GM23338 (cell line): ENCODE results near the gene AGTRAP. TPM values are rescaled to one million over a fixed set of nuclear protein-coding genes. Genes with fewer than 3 reads are reported as not detected.

Experiments
- ATAC-seq: fragments of 200-7000 bp; cut with Tn5 transposase; 3 replicates; pipeline ENCODE4 v1.9.1; 2020
- DNase-seq: peaks from one replicate; pipeline ENCODE4 v3.0.0-alpha.2; 2015; ENCODE audit warnings: low spot score
- H2AFZ ChIP-seq: fragments of 200-600 bp; sonication (generic); 2 replicates; pipeline ENCODE4 v1.8.0; 2016; ENCODE audit warnings: antibody characterized with exemption, mild to moderate bottlenecking, moderate library complexity
- H3F3A ChIP-seq: fragments of 200-600 bp; sonication (generic); replicated peaks from 2 replicates; pipeline ENCODE4 v1.8.0; 2017; ENCODE audit warnings: antibody characterized with exemption, mixed run types, low read depth
- H3K27ac ChIP-seq: fragments of 200-600 bp; sonication (generic); 2 replicates; pipeline ENCODE4 v1.6.1; 2016; ENCODE audit warnings: low read depth
- H3K27me3 ChIP-seq: fragments of 200-600 bp; sonication (generic); 2 replicates; pipeline ENCODE4 v1.8.0; 2016; ENCODE audit warnings: mild to moderate bottlenecking, mixed run types, moderate library complexity; ENCODE audit not compliant: insufficient read depth
- H3K36me3 ChIP-seq: fragments of 200-600 bp; sonication (generic); 2 replicates; pipeline ENCODE4 v1.8.0; 2016; ENCODE audit warnings: mild to moderate bottlenecking; ENCODE audit not compliant: insufficient read depth
- H3K4me1 ChIP-seq: fragments of 200-600 bp; sonication (generic); 2 replicates; pipeline ENCODE4 v1.8.0; 2016; ENCODE audit warnings: mild to moderate bottlenecking, moderate library complexity; ENCODE audit not compliant: insufficient read depth
- H3K4me2 ChIP-seq: fragments of 200-600 bp; sonication (generic); 2 replicates; pipeline ENCODE4 v1.7.1; 2017; ENCODE audit warnings: mixed run types
- H3K4me3 ChIP-seq: fragments of 200-600 bp; sonication (generic); 2 replicates; pipeline ENCODE4 v1.6.1; 2016; ENCODE audit warnings: mixed run types
- H3K79me2 ChIP-seq: fragments of 200-600 bp; sonication (generic); replicated peaks from 2 replicates; pipeline ENCODE4 v1.8.0; 2017; ENCODE audit warnings: mild to moderate bottlenecking; ENCODE audit not compliant: insufficient read depth
- H3K9me2 ChIP-seq: fragments of 200-600 bp; sonication (generic); 2 replicates; pipeline ENCODE4 v1.8.0; 2017; ENCODE audit not compliant: insufficient read depth
- H4K20me1 ChIP-seq: fragments of 200-600 bp; sonication (generic); replicated peaks from 2 replicates; pipeline ENCODE4 v1.8.0; 2017; ENCODE audit warnings: mild to moderate bottlenecking; ENCODE audit not compliant: insufficient read depth
- H3K27ac Mint-ChIP-seq: 2 replicates; pipeline ENCODE4 v1.8.0; 2020; ENCODE audit warnings: inconsistent platforms, mild to moderate bottlenecking, moderate library complexity, mixed read lengths
- H3K27me3 Mint-ChIP-seq: 3 replicates; pipeline ENCODE4 v1.8.0; 2022; ENCODE audit warnings: low read depth, mild to moderate bottlenecking, moderate library complexity, mixed read lengths, inconsistent platforms; ENCODE audit not compliant: insufficient read depth, poor library complexity
- H3K36me3 Mint-ChIP-seq: 3 replicates; pipeline ENCODE4 v1.8.0; 2021; ENCODE audit warnings: low read depth, mild to moderate bottlenecking, inconsistent platforms, moderate library complexity, mixed read lengths
- H3K4me1 Mint-ChIP-seq: 3 replicates; pipeline ENCODE4 v1.8.0; 2020; ENCODE audit warnings: mild to moderate bottlenecking, inconsistent platforms, mixed read lengths
- H3K4me3 Mint-ChIP-seq: 3 replicates; pipeline ENCODE4 v1.8.0; 2021; ENCODE audit warnings: moderate library complexity, mild to moderate bottlenecking, inconsistent platforms, mixed read lengths
- H3K9me3 Mint-ChIP-seq: 3 replicates; pipeline ENCODE4 v1.8.0; 2020; ENCODE audit warnings: moderate library complexity, mild to moderate bottlenecking, inconsistent platforms, mixed read lengths
- EZH2phosphoT487 ChIP-seq: fragments of 200-600 bp; sonication (generic); IDR thresholded peaks from one replicate; pipeline ENCODE4 v1.8.1; 2018; ENCODE audit warnings: antibody characterized with exemption; ENCODE audit not compliant: unreplicated experiment
- JUNB ChIP-seq: IDR thresholded peaks from one replicate; pipeline ENCODE4 v1.6.1; 2016; ENCODE audit warnings: antibody characterized with exemption; ENCODE audit not compliant: unreplicated experiment
- NANOG ChIP-seq: IDR thresholded peaks from 2 replicates; pipeline ENCODE4 v1.6.1; 2016; ENCODE audit warnings: antibody characterized with exemption, borderline replicate concordance
- STAT1 ChIP-seq: IDR thresholded peaks from one replicate; pipeline ENCODE4 v1.6.1; 2016; ENCODE audit warnings: antibody characterized with exemption; ENCODE audit not compliant: unreplicated experiment
- ZNF114 ChIP-seq: fragments of 250-450 bp; sonication (Bioruptor Pico); IDR thresholded peaks from 2 replicates; pipeline ENCODE4 v1.5.0; 2020; ENCODE audit warnings: mild to moderate bottlenecking, moderate library complexity
- ZNF331 ChIP-seq: fragments of 250-450 bp; sonication (Bioruptor Pico); IDR thresholded peaks from 2 replicates; pipeline ENCODE4 v1.5.0; 2020; ENCODE audit warnings: low read depth, mild to moderate bottlenecking, moderate library complexity
- polyA plus RNA-seq: library from polyadenylated mRNA; unstranded; fragments of >200 nt; fragmentation: Nextera tagmentation; extraction: Ambion mirVana; gene quantifications from 2 replicates; pipeline ENCODE4 v1.2.1, GENCODE V29; 2016
- total RNA-seq: library from RNA; depleted of rRNA; stranded (reverse); fragments of >200 nt; shearing (Covaris generic); gene quantifications from 2 replicates; pipeline ENCODE4 v1.2.3, GENCODE V29; 2014
- TF ChIP-seq, protein P1 (sequence below): IDR thresholded peaks from one replicate; pipeline ENCODE4 v1.6.1; 2018; ENCODE audit warnings: antibody characterized with exemption; ENCODE audit not compliant: unreplicated experiment
- TF ChIP-seq, protein P2 (sequence below): fragments of 250-450 bp; sonication (Bioruptor Pico); IDR thresholded peaks from 2 replicates; pipeline ENCODE4 v1.5.0; 2020; ENCODE audit warnings: mild to moderate bottlenecking, moderate library complexity
- TF ChIP-seq, protein P3 (sequence below): IDR thresholded peaks from 2 replicates; pipeline ENCODE4 v1.6.1; 2016; ENCODE audit warnings: antibody characterized with exemption

AGTRAP gene
- total and polyA plus RNA-seq, 2 experiments from 2014 or later = 79.4 to 102 TPM

DNA sequence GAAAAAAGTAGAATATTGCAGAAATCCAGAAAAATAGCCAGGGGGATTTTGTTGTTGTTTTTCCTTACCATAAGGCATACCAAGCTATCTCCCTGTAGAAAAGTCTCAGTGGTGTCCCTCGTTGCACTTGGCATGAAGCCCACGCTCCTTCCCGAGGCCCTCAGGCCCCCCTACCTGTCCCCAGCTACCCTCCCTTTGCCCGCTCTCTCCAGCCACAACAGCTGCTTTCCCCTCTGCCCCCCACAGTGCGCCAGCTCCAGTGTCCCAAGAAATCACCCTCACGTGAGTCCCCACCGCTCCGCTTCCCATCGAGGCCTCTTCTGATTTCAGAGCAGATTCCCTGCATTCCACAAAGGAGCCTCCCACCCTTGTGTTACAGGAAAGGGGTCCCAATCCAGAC is 8.4 kb downstream of the AGTRAP start:
- Histone ChIP-seq H3K9me2 (no peaks in the 10 kb centered on the region), H3K4me3 (no peak overlapping the region)
- peaks cover 24% of the 10 kb centered on the region; the same call in 2 of the 3 replicates for H3K4me1 Mint-ChIP-seq

DNA sequence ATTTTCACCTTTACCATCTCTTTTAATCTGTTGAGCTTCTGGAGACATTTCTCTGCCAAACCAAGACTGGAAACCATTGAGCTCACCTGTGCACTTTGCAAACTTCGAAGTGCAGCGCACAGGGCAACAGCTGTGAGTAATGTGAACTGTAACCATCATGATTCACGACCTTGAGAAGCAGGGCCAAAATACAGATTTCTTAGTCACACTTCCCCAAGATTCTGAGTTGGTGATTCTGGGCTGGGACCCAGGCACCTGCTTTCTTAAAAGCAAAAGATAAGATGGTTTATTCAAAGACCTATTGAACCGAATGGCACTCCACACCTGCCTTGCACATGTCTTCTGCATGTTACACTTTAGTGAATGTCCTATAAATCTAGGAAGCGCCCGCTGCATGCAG is 10.2 kb downstream of the AGTRAP start:
- Histone ChIP-seq H3F3A (0 out of 2 replicates have a peak, but pooled peaks cover 7% of the 10 kb centered on the region), H3K27ac (no peak overlapping the region), H3K79me2 (no peaks in the 10 kb centered on the region), H3K4me1 (0 out of 2 replicates have a peak, but pooled peaks cover 5% of the 10 kb centered on the region), H4K20me1 (peaks cover 5% of the 10 kb centered on the region), H3K36me3 (no peaks in the 10 kb centered on the region; the same call in 1 of the 2 replicates), H3K9me2 (no peaks in the 10 kb centered on the region), H3K4me3 (no peak overlapping the region), H3K27me3 (no peaks in the 10 kb centered on the region), H2AFZ (no peak overlapping the region), H3K4me2 (no peak overlapping the region)
- Mint-ChIP-seq H3K4me3 (no peak overlapping the region), H3K36me3 (peaks cover 25% of the 10 kb centered on the region), H3K27ac (no peak overlapping the region), H3K27me3 (peaks cover 12% of the 10 kb centered on the region), H3K9me3 (no peaks in the 10 kb centered on the region), H3K4me1 (peaks cover 10% of the 10 kb centered on the region; the same call in 2 of the 3 replicates)
- no peak for DNase-seq
- ATAC-seq = no peak
- TF ChIP-seq, protein P1, sequence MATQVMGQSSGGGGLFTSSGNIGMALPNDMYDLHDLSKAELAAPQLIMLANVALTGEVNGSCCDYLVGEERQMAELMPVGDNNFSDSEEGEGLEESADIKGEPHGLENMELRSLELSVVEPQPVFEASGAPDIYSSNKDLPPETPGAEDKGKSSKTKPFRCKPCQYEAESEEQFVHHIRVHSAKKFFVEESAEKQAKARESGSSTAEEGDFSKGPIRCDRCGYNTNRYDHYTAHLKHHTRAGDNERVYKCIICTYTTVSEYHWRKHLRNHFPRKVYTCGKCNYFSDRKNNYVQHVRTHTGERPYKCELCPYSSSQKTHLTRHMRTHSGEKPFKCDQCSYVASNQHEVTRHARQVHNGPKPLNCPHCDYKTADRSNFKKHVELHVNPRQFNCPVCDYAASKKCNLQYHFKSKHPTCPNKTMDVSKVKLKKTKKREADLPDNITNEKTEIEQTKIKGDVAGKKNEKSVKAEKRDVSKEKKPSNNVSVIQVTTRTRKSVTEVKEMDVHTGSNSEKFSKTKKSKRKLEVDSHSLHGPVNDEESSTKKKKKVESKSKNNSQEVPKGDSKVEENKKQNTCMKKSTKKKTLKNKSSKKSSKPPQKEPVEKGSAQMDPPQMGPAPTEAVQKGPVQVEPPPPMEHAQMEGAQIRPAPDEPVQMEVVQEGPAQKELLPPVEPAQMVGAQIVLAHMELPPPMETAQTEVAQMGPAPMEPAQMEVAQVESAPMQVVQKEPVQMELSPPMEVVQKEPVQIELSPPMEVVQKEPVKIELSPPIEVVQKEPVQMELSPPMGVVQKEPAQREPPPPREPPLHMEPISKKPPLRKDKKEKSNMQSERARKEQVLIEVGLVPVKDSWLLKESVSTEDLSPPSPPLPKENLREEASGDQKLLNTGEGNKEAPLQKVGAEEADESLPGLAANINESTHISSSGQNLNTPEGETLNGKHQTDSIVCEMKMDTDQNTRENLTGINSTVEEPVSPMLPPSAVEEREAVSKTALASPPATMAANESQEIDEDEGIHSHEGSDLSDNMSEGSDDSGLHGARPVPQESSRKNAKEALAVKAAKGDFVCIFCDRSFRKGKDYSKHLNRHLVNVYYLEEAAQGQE = no peak
- TF ChIP-seq NANOG (no peak), ZNF331 (CRISPR knock-in tag) (no peak), STAT1 (no peak), ZNF114 (CRISPR knock-in tag) (no peak), EZH2phosphoT487 (no peak), JUNB (no peak)
- TF ChIP-seq, protein P2, sequence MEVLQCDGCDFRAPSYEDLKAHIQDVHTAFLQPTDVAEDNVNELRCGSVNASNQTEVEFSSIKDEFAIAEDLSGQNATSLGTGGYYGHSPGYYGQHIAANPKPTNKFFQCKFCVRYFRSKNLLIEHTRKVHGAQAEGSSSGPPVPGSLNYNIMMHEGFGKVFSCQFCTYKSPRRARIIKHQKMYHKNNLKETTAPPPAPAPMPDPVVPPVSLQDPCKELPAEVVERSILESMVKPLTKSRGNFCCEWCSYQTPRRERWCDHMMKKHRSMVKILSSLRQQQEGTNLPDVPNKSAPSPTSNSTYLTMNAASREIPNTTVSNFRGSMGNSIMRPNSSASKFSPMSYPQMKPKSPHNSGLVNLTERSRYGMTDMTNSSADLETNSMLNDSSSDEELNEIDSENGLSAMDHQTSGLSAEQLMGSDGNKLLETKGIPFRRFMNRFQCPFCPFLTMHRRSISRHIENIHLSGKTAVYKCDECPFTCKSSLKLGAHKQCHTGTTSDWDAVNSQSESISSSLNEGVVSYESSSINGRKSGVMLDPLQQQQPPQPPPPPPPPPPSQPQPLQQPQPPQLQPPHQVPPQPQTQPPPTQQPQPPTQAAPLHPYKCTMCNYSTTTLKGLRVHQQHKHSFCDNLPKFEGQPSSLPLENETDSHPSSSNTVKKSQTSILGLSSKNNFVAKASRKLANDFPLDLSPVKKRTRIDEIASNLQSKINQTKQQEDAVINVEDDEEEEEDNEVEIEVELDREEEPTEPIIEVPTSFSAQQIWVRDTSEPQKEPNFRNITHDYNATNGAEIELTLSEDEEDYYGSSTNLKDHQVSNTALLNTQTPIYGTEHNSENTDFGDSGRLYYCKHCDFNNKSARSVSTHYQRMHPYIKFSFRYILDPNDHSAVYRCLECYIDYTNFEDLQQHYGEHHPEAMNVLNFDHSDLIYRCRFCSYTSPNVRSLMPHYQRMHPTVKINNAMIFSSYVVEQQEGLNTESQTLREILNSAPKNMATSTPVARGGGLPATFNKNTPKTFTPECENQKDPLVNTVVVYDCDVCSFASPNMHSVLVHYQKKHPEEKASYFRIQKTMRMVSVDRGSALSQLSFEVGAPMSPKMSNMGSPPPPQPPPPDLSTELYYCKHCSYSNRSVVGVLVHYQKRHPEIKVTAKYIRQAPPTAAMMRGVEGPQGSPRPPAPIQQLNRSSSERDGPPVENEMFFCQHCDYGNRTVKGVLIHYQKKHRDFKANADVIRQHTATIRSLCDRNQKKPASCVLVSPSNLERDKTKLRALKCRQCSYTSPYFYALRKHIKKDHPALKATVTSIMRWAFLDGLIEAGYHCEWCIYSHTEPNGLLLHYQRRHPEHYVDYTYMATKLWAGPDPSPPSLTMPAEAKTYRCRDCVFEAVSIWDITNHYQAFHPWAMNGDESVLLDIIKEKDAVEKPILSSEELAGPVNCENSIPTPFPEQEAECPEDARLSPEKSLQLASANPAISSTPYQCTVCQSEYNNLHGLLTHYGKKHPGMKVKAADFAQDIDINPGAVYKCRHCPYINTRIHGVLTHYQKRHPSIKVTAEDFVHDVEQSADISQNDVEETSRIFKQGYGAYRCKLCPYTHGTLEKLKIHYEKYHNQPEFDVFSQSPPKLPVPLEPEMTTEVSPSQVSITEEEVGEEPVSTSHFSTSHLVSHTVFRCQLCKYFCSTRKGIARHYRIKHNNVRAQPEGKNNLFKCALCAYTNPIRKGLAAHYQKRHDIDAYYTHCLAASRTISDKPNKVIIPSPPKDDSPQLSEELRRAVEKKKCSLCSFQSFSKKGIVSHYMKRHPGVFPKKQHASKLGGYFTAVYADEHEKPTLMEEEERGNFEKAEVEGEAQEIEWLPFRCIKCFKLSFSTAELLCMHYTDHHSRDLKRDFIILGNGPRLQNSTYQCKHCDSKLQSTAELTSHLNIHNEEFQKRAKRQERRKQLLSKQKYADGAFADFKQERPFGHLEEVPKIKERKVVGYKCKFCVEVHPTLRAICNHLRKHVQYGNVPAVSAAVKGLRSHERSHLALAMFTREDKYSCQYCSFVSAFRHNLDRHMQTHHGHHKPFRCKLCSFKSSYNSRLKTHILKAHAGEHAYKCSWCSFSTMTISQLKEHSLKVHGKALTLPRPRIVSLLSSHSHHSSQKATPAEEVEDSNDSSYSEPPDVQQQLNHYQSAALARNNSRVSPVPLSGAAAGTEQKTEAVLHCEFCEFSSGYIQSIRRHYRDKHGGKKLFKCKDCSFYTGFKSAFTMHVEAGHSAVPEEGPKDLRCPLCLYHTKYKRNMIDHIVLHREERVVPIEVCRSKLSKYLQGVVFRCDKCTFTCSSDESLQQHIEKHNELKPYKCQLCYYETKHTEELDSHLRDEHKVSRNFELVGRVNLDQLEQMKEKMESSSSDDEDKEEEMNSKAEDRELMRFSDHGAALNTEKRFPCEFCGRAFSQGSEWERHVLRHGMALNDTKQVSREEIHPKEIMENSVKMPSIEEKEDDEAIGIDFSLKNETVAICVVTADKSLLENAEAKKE (CRISPR knock-in tag) = no peak
- TF ChIP-seq, protein P3, sequence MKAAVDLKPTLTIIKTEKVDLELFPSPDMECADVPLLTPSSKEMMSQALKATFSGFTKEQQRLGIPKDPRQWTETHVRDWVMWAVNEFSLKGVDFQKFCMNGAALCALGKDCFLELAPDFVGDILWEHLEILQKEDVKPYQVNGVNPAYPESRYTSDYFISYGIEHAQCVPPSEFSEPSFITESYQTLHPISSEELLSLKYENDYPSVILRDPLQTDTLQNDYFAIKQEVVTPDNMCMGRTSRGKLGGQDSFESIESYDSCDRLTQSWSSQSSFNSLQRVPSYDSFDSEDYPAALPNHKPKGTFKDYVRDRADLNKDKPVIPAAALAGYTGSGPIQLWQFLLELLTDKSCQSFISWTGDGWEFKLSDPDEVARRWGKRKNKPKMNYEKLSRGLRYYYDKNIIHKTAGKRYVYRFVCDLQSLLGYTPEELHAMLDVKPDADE = no peak

More for the DNA sequence above, 8.4 kb downstream of the AGTRAP start:
- ATAC-seq (no peak), DNase-seq (no peak)
- H3K9me3 Mint-ChIP-seq = no peaks in the 10 kb centered on the region
- no peak overlapping the region for H3K27ac Mint-ChIP-seq
- peaks cover 13% of the 10 kb centered on the region for H3K27me3 Mint-ChIP-seq
- no peak for TF ChIP-seq ZNF331 (CRISPR knock-in tag)
- peaks cover 5% of the 10 kb centered on the region for H4K20me1 ChIP-seq
- no peaks in the 10 kb centered on the region; the same call in 1 of the 2 replicates for H3K36me3 ChIP-seq
- no peak overlapping the region for H3K4me3 Mint-ChIP-seq
- no peak overlapping the region for H3K4me2 ChIP-seq
- 0 out of 2 replicates have a peak, but pooled peaks cover 8% of the 10 kb centered on the region for H3K4me1 ChIP-seq
- no peaks in the 10 kb centered on the region; the same call in 1 of the 2 replicates for H3K79me2 ChIP-seq
- H2AFZ ChIP-seq = no peak overlapping the region
- 0 out of 2 replicates have a peak, but pooled peaks cover 7% of the 10 kb centered on the region for H3F3A ChIP-seq
- H3K27me3 ChIP-seq = no peaks in the 10 kb centered on the region
- peaks cover 17% of the 10 kb centered on the region for H3K36me3 Mint-ChIP-seq
- H3K27ac ChIP-seq = no peak overlapping the region
